B cell (primary cell): ENCODE data around the gene GPR37L1. TPM values are rescaled to one million over a fixed set of nuclear protein-coding genes. Genes with fewer than 3 reads are reported as not detected.

Experiments used
- ATAC-seq: fragments of 200-7000 bp; cut with Tn5 transposase; one replicate; pipeline ENCODE4 v1.10.0; 2021; ENCODE audit warnings: low read depth, mild to moderate bottlenecking, moderate number of reproducible peaks, moderate library complexity
- CTCF ChIA-PET: fragments of 350-600 bp; sonication (Branson Sonifier 250); formaldehyde crosslinking; loops from one replicate; lab custom pipeline; 2021; ENCODE audit warnings: antibody characterized with exemption, inconsistent platforms; lab: Charles Lee
- POLR2A ChIA-PET: fragments of 350-600 bp; sonication (Branson Sonifier 250); formaldehyde crosslinking; loops from one replicate; lab custom pipeline; 2021; ENCODE audit warnings: antibody characterized with exemption; lab: Charles Lee
- DNase-seq: peaks from one replicate; pipeline ENCODE4 v3.0.0; 2013
- H2AFZ ChIP-seq: 2 replicates; pipeline ENCODE4 v1.6.1; 2012; ENCODE audit warnings: mild to moderate bottlenecking, low read depth, low read length; ENCODE audit not compliant: insufficient read depth, poor library complexity, severe bottlenecking
- H3K27ac ChIP-seq, 2 donors: 1 replicate in 1 of 2; 2 replicates in 1 of 2; pipeline ENCODE4 v1.5.1; 2012 to 2013; ENCODE audit warnings: low read length in 2 of 2, mild to moderate bottlenecking in 2 of 2, moderate library complexity in 1 of 2
- H3K27me3 ChIP-seq, 4 experiments: fragments of 200-600 bp in 1 of 4; sonication (generic) in 1 of 4; replicated peaks in 1 of 4; 1 replicate in 2 of 4; 2 replicates in 2 of 4; pipeline versions ENCODE4 v1.6.1 to v1.7.0; 2013 to 2016; ENCODE audit warnings: low read length in 3 of 4, mild to moderate bottlenecking in 2 of 4, mixed read lengths in 1 of 4, moderate library complexity in 1 of 4; ENCODE audit not compliant: insufficient read depth in 4 of 4, control insufficient read depth in 3 of 4; ENCODE audit errors: control extremely low read depth in 1 of 4
- H3K36me3 ChIP-seq, 2 experiments: replicated peaks in 1 of 2; 1 replicate in 1 of 2; 2 replicates in 1 of 2; pipeline versions ENCODE4 v1.6.1 to v1.7.1; 2013; ENCODE audit warnings: low read length in 1 of 2; ENCODE audit not compliant: insufficient read depth in 2 of 2, control insufficient read depth in 1 of 2; ENCODE audit errors: control extremely low read depth in 1 of 2, extremely low read depth in 1 of 2
- H3K4me1 ChIP-seq, 2 donors: fragments of 200-600 bp in 1 of 2; sonication (generic) in 1 of 2; 1 replicate in 1 of 2; 2 replicates in 1 of 2; pipeline versions ENCODE4 v1.5.1 to v1.6.1; 2013 to 2017; ENCODE audit warnings: low read length in 2 of 2; ENCODE audit not compliant: control insufficient read depth in 2 of 2, insufficient read depth in 2 of 2
- H3K4me2 ChIP-seq: replicated peaks from 2 replicates; pipeline ENCODE3; 2012; ENCODE audit warnings: mild to moderate bottlenecking, low read depth, low read length; ENCODE audit not compliant: poor library complexity, severe bottlenecking
- H3K4me3 ChIP-seq, 5 experiments: fragments of 200-600 bp in 1 of 5; sonication (generic) in 1 of 5; 1 replicate in 3 of 5; 2 replicates in 2 of 5; pipeline versions ENCODE4 v1.5.1 to v1.7.0; 2011 to 2016; ENCODE audit warnings: low read length in 4 of 5, mild to moderate bottlenecking in 4 of 5, low read depth in 2 of 5, control low read depth in 1 of 5, moderate library complexity in 1 of 5; ENCODE audit not compliant: insufficient read depth in 1 of 5; ENCODE audit errors: control extremely low read depth in 1 of 5, extremely low read depth in 1 of 5
- H3K79me2 ChIP-seq: fragments of 200-600 bp; sonication (generic); one replicate; pipeline ENCODE4 v1.6.0; 2016; ENCODE audit warnings: low read length; ENCODE audit not compliant: control insufficient read depth, insufficient read depth
- H3K9ac ChIP-seq: fragments of 200-600 bp; sonication (generic); 2 replicates; pipeline ENCODE4 v1.6.1; 2017; ENCODE audit warnings: mild to moderate bottlenecking, low read length, moderate library complexity
- H3K9me3 ChIP-seq, 3 donors: one replicate each; pipeline versions ENCODE4 v1.6.1 to v1.7.1; 2013; ENCODE audit warnings: low read length in 2 of 3; ENCODE audit not compliant: control insufficient read depth in 2 of 3, insufficient read depth in 1 of 3; ENCODE audit errors: control extremely low read depth in 1 of 3
- H4K20me1 ChIP-seq: 2 replicates; pipeline ENCODE4 v1.6.0; 2012; ENCODE audit warnings: mild to moderate bottlenecking, low read length; ENCODE audit not compliant: insufficient read depth, control insufficient read depth, poor library complexity, severe bottlenecking
- H3K27ac Mint-ChIP-seq: one replicate; pipeline ENCODE4 v1.8.0; 2021; ENCODE audit warnings: mixed read lengths
- H3K27me3 Mint-ChIP-seq: one replicate; pipeline ENCODE4 v1.8.0; 2021; ENCODE audit warnings: mixed read lengths
- H3K4me1 Mint-ChIP-seq: one replicate; pipeline ENCODE4 v1.8.0; 2021; ENCODE audit warnings: mixed read lengths
- H3K4me3 Mint-ChIP-seq: one replicate; pipeline ENCODE4 v1.8.0; 2021; ENCODE audit warnings: mixed read lengths
- H3K9me3 Mint-ChIP-seq: one replicate; pipeline ENCODE4 v1.8.0; 2022; ENCODE audit warnings: mixed read lengths; ENCODE audit not compliant: insufficient read depth
- EZH2 ChIP-seq: IDR thresholded peaks from 2 replicates; pipeline ENCODE4 v1.6.1; 2012; ENCODE audit warnings: borderline replicate concordance, low read depth, mild to moderate bottlenecking, moderate library complexity, low read length; ENCODE audit not compliant: insufficient read depth, poor library complexity, severe bottlenecking
- WGBS: methylation state at CpG from one replicate; pipeline ENCODE4 v1.1.5; 2013; ENCODE audit warnings: missing lambda C conversion rate; ENCODE audit not compliant: insufficient coverage; 5-methylcytosine and 5-hydroxymethylcytosine counted together
- intact Hi-C: fragments of 100-400 bp; cut with micrococcal nuclease; formaldehyde crosslinking; loops from one replicate; pipeline ENCODE4 v1.10.0; 2022
- polyA plus RNA-seq: library from polyadenylated mRNA; depleted of rRNA; stranded (reverse); fragments of >200 nt; gene quantifications from 2 replicates; pipeline ENCODE4 v1.2.3, GENCODE V29; 2012
- total RNA-seq, 2 donors: library from RNA; stranded (reverse); fragments of 120-200 nt in 1 of 2; gene quantifications; 1 replicate in 1 of 2; 2 replicates in 1 of 2; pipeline versions ENCODE4 v1.2.3 to v1.2.4, GENCODE V29; 2013 to 2022
- TF ChIP-seq, protein P1 (sequence below): fragments of 200-600 bp; IDR thresholded peaks from one replicate; pipeline ENCODE4 v1.8.0; 2022; ENCODE audit warnings: antibody characterized with exemption, mild to moderate bottlenecking

Gene GPR37L1
- total and polyA plus RNA-seq, 2 donors (not counting 1 experiment from before 2014, with no cell fraction given) = not detected

DNA sequence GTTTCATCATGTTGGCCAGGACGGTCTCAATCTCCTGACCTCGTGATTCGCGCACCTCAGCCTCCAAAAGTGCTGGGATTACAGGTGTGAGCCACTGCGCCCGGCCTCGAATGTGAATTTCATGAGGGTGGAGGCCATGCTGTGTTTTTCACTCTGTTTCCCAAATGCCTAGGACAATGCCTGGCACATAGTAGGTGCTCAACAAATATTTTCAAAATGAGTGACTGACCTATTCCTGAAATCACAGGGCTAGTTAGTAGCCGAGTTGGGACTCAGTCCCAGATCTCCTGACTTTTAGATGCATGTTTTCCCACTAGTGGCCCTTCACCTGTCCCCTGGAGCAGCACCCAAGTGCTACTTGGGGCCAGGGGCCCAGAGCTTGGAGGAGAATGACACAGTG, 6.4 kb upstream of the GPR37L1 start:
- ChIA-PET CTCF (no interaction called here), POLR2A (no interaction called here)
- Histone ChIP-seq H3K4me1 (no peaks in the 10 kb centered on the region), H3K27me3 (peaks cover 0 to 2% (median 0%) of the 10 kb centered on the region in 4 experiments), H3K79me2 (no peaks in the 10 kb centered on the region), H3K36me3 (no peaks in the 10 kb centered on the region), H3K4me3 (no peak overlapping the region), H3K27ac (no peak overlapping the region), H3K9ac (no peak overlapping the region), H3K4me2 (no peak overlapping the region), H3K9me3 (no peaks in the 10 kb centered on the region), H4K20me1 (no peaks in the 10 kb centered on the region), H2AFZ (no peak overlapping the region)
- DNase-seq (no peak), ATAC-seq (no peak)
- intact Hi-C loops = no loop called here
- no peaks in the 10 kb centered on the region for H3K9me3 Mint-ChIP-seq
- TF ChIP-seq, protein P1, sequence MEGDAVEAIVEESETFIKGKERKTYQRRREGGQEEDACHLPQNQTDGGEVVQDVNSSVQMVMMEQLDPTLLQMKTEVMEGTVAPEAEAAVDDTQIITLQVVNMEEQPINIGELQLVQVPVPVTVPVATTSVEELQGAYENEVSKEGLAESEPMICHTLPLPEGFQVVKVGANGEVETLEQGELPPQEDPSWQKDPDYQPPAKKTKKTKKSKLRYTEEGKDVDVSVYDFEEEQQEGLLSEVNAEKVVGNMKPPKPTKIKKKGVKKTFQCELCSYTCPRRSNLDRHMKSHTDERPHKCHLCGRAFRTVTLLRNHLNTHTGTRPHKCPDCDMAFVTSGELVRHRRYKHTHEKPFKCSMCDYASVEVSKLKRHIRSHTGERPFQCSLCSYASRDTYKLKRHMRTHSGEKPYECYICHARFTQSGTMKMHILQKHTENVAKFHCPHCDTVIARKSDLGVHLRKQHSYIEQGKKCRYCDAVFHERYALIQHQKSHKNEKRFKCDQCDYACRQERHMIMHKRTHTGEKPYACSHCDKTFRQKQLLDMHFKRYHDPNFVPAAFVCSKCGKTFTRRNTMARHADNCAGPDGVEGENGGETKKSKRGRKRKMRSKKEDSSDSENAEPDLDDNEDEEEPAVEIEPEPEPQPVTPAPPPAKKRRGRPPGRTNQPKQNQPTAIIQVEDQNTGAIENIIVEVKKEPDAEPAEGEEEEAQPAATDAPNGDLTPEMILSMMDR = no peak
- TF ChIP-seq EZH2 = no peak
- no peaks in the 10 kb centered on the region for H3K4me1 Mint-ChIP-seq
- no peak overlapping the region for H3K4me3 Mint-ChIP-seq
- H3K27me3 Mint-ChIP-seq = no peaks in the 10 kb centered on the region
- 95% methylated on average over 4 of the region's 8 CpGs for WGBS
- no peak overlapping the region for H3K27ac Mint-ChIP-seq

DNA sequence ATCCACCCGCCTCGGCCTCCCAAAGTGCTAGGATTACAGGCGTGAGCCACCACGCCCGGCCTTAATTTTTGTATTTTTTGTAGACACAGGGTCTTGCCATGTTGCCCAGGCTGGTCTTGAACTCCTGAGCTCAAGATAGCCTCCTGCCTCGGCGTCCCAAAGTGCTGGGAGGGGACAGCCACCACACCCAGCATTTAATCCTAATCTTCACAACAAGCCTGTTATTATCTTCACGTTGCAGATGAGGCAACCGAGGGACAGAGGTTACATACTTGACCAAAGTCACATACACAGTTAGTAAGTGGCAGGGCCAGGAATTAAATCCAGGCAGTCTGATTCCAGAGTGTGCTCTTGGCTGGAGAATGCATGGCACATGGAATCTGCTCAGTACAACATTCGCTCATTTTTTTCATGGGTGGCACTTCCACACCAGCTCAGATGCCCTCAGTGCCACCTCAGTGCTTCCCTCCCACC, 4.8 kb upstream of the GPR37L1 start:
- no peak overlapping the region for H2AFZ ChIP-seq
- WGBS = 93% methylated on average over 10 of the region's 10 CpGs
- no peaks in the 10 kb centered on the region for H3K9me3 ChIP-seq
- no peak overlapping the region for H3K4me3 Mint-ChIP-seq
- POLR2A ChIA-PET = no interaction called here
- H3K27me3 ChIP-seq = peaks cover 0 to 2% (median 0%) of the 10 kb centered on the region in 4 experiments
- no peak for ATAC-seq
- no peaks in the 10 kb centered on the region for H3K4me1 ChIP-seq
- TF ChIP-seq, protein P1 = no peak
- TF ChIP-seq EZH2 = no peak
- no peak overlapping the region for H3K27ac ChIP-seq
- no peak overlapping the region for H3K4me3 ChIP-seq
- peaks cover 4% of the 10 kb centered on the region for H3K27me3 Mint-ChIP-seq
- no peaks in the 10 kb centered on the region for H3K79me2 ChIP-seq
- H3K9ac ChIP-seq = no peak overlapping the region
- H3K9me3 Mint-ChIP-seq = no peaks in the 10 kb centered on the region
- intact Hi-C loops = no loop called here
- H3K4me1 Mint-ChIP-seq = no peaks in the 10 kb centered on the region
- CTCF ChIA-PET = interaction anchor here (0.7 kb wide), 1 partner anchor 379 kb away, joined by 3 read pairs; no protein-coding TSS in a partner anchor
- no peak for DNase-seq
- no peaks in the 10 kb centered on the region for H3K36me3 ChIP-seq
- no peaks in the 10 kb centered on the region for H4K20me1 ChIP-seq
- no peak overlapping the region for H3K4me2 ChIP-seq
- H3K27ac Mint-ChIP-seq = no peak overlapping the region
